Measurements from ENCODE around the gene ADCY5.

ADCY5 gene

GRCh38 chr3:123411340-123412040, 37.4 kb downstream of the ADCY5 start:
- no peak for TF ChIP-seq CTCF (IDR thresholded peaks at IDR 0.05; ENCODE audit: insufficient read depth, low read depth, low read length, missing control alignments)
- no peak for DNase-seq (ENCODE audit: low read depth)
- H3K4me3 ChIP-seq (ENCODE audit: low read length): no peak overlapping the region

- no peak for TF ChIP-seq CTCF (IDR thresholded peaks at IDR 0.05; ENCODE audit: insufficient read depth, low read depth, low read length, missing control alignments)
- H3K4me3 ChIP-seq (ENCODE audit: low read length): no peak overlapping the region
- no peak for DNase-seq (ENCODE audit: low read depth)
These were observed 38.8 kb downstream of the ADCY5 start for GRCh38 chr3:123410149-123410515.

GRCh38 chr3:123409443-123410148, 39.3 kb downstream of the ADCY5 start:
- TF ChIP-seq CTCF (IDR thresholded peaks at IDR 0.05; ENCODE audit: insufficient read depth, low read depth, low read length, missing control alignments): no peak
- H3K4me3 ChIP-seq (ENCODE audit: low read length): no peak overlapping the region
- DNase-seq (ENCODE audit: low read depth): no peak

GRCh38 chr3:123406598-123406997, 42.3 kb downstream of the ADCY5 start:
- TF ChIP-seq CTCF (IDR thresholded peaks at IDR 0.05; ENCODE audit: insufficient read depth, low read depth, low read length, missing control alignments): no peak
- no peak overlapping the region for H3K4me3 ChIP-seq (ENCODE audit: low read length)
- DNase-seq (ENCODE audit: low read depth): no peak

- H3K4me3 ChIP-seq (ENCODE audit: low read length): no peak overlapping the region
- DNase-seq (ENCODE audit: low read depth): no peak
- TF ChIP-seq CTCF (IDR thresholded peaks at IDR 0.05; ENCODE audit: insufficient read depth, low read depth, low read length, missing control alignments): no peak
These were observed 42.9 kb downstream of the ADCY5 start for GRCh38 chr3:123405936-123406510.

GRCh38 chr3:123405021-123405420, 43.9 kb downstream of the ADCY5 start:
- DNase-seq (ENCODE audit: low read depth): no peak
- no peak for TF ChIP-seq CTCF (IDR thresholded peaks at IDR 0.05; ENCODE audit: insufficient read depth, low read depth, low read length, missing control alignments)
- H3K4me3 ChIP-seq (ENCODE audit: low read length): no peak overlapping the region
